HepG2 (cell line): Measurements from ENCODE around the gene FANCF. TPM values are rescaled to one million over a fixed set of nuclear protein-coding genes. Genes with fewer than 3 reads are reported as not detected.

Experiments used
- DMTF1 ChIP-seq: sonication (generic); formaldehyde crosslinking; IDR thresholded peaks from 2 replicates; pipeline ENCODE4 v1.4.0; 2020; ENCODE audit warnings: mild to moderate bottlenecking, missing genetic modification reagents
- FOXM1 ChIP-seq: sonication (generic); formaldehyde crosslinking; IDR thresholded peaks from 2 replicates; pipeline ENCODE4 v1.5.0; 2020; ENCODE audit warnings: missing genetic modification reagents
- KMT2A ChIP-seq: sonication (generic); formaldehyde crosslinking; IDR thresholded peaks from 2 replicates; pipeline ENCODE4 v1.4.0; 2020; ENCODE audit warnings: missing genetic modification reagents
- MYC ChIP-seq: sonication (generic); formaldehyde crosslinking; IDR thresholded peaks from 2 replicates; pipeline ENCODE4 v1.9.0; 2021; ENCODE audit warnings: missing genetic modification reagents, borderline replicate concordance
- NFIC ChIP-seq: IDR thresholded peaks from 2 replicates; pipeline ENCODE4 v1.6.1; 2012; ENCODE audit warnings: mild to moderate bottlenecking, low read length, inconsistent platforms
- SOX13 ChIP-seq, 3 experiments: fragments of 450-650 bp in 1 of 3; sonication (generic) in 1 of 3; formaldehyde crosslinking in 1 of 3; IDR thresholded peaks in 2 of 3; conservative IDR thresholded peaks in 1 of 3; 2 replicates each; pipeline versions ENCODE4 v1.5.0 to v1.6.1; 2016 to 2020; ENCODE audit warnings: antibody characterized with exemption in 1 of 3, mild to moderate bottlenecking in 1 of 3, missing compliant biosample characterization in 1 of 3, missing genetic modification reagents in 1 of 3, moderate library complexity in 1 of 3
- THAP11 ChIP-seq: IDR thresholded peaks from 2 replicates; pipeline ENCODE4 v1.6.1; 2016; ENCODE audit warnings: missing biosample characterization, missing genetic modification reagents
- ZFP82 ChIP-seq: sonication (generic); formaldehyde crosslinking; IDR thresholded peaks from 2 replicates; pipeline ENCODE4 v1.5.1; 2020; ENCODE audit warnings: mild to moderate bottlenecking, missing genetic modification reagents, borderline replicate concordance
- ZGPAT ChIP-seq: IDR thresholded peaks from 2 replicates; pipeline ENCODE4 v1.6.1; 2016; ENCODE audit warnings: mild to moderate bottlenecking
- ZNF33B ChIP-seq: sonication (generic); formaldehyde crosslinking; IDR thresholded peaks from 2 replicates; pipeline ENCODE4 v1.5.1; 2020; ENCODE audit warnings: mild to moderate bottlenecking, missing genetic modification reagents
- ZNF512B ChIP-seq: sonication (generic); formaldehyde crosslinking; IDR thresholded peaks from 2 replicates; pipeline ENCODE4 v1.5.1; 2020; ENCODE audit warnings: missing genetic modification reagents, mild to moderate bottlenecking, borderline replicate concordance
- ZNF619 ChIP-seq: sonication (generic); formaldehyde crosslinking; IDR thresholded peaks from 2 replicates; pipeline ENCODE4 v1.4.0; 2020; ENCODE audit warnings: mild to moderate bottlenecking, missing genetic modification reagents
- ZNF672 ChIP-seq: sonication (generic); formaldehyde crosslinking; IDR thresholded peaks from 2 replicates; pipeline ENCODE4 v1.8.1; 2022; ENCODE audit warnings: missing genetic modification reagents
- ZNF777 ChIP-seq: sonication (generic); formaldehyde crosslinking; IDR thresholded peaks from 2 replicates; pipeline ENCODE4 v1.4.0; 2020; ENCODE audit warnings: missing genetic modification reagents
- ZNF792 ChIP-seq: IDR thresholded peaks from 2 replicates; pipeline ENCODE4 v1.6.1; 2016
- ZSCAN25 ChIP-seq: sonication (generic); formaldehyde crosslinking; IDR thresholded peaks from 2 replicates; pipeline ENCODE4 v1.8.0; 2022; ENCODE audit warnings: mild to moderate bottlenecking, missing genetic modification reagents
- polyA plus RNA-seq, 8 experiments: library from polyadenylated mRNA; depleted of rRNA in 3 of 8; stranded (reverse) in 7 of 8; unstranded in 1 of 8; fragments of >200 nt; fragmentation: Illumina TruSeq in 4 of 8; extraction: Trizol in 4 of 8; gene quantifications; 2 replicates each; pipeline versions ENCODE4 v1.2.1 to v1.2.3, GENCODE V29; 2011 to 2016; ENCODE audit warnings: low read depth in 4 of 8, missing spikeins in 1 of 8, mixed read lengths in 1 of 8; ENCODE audit not compliant: insufficient read depth in 1 of 8
- total RNA-seq, 5 experiments: library from RNA; depleted of rRNA; stranded (reverse); fragments of >200 nt; fragmentation: Illumina TruSeq; extraction: Trizol; gene quantifications; 2 replicates each; pipeline ENCODE4 v1.2.3, GENCODE V29; 2016; ENCODE audit warnings: low read depth in 1 of 5
- TF ChIP-seq, protein P1 (sequence below): sonication (generic); formaldehyde crosslinking; IDR thresholded peaks from 2 replicates; pipeline ENCODE4 v1.8.0; 2022; ENCODE audit warnings: mild to moderate bottlenecking, missing genetic modification reagents; ENCODE audit not compliant: insufficient replicate concordance
- TF ChIP-seq, protein P2 (sequence below): IDR thresholded peaks from 2 replicates; pipeline ENCODE4 v1.6.1; 2012; ENCODE audit warnings: low read depth, low read length, improper control_type of control experiment

FANCF gene
- total and polyA plus RNA-seq, 2 of the 13 experiments (the other 11 are each of a cell fraction or from before 2014, with no cell fraction given): 2.5 to 9.7 TPM

DNA sequence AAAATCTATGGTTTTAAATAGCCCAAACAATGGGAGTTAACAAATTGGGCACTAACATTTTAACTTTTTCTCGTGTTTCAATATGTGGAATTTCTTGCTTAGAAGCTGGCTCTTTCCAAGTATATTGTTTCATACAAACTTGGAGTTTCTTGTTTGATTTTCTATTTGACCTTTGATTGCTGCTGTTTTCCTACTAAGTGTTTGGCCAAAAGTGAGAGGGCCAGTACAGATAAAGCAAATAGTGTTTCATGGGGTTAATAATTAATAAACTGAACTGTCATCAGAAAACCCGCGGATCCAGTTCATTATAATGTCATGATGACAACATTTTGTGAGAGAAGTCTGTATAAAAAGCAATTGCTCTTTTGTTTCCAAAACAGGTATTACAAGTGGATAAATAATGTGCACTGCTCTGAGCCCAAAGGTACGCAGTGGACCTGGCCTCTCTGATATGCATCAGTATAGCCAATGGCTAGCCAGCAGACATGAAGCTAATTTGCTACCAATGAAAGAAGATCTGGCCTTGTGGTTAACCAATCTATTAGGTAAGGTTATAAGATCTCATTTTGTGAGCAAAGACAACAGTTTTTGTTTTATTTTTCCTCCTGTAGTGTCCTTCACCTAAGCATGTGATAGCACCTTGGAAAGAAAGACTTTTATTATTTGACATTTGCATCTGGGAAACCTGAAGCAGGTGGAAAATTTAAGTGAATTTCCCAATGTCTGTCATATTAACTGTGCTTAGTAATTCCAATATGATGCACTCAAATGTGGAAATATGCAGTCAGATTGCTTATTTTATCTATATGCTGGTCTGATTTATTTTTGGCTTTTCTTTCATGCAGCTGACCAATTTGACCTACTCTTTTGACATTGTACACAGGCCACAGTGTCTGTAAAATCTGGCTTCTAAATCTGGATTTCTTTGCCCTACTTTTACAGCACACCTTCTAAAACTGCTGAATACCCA lies 49.1 kb upstream of the FANCF start (continued):
- TF ChIP-seq ZGPAT: peak; percentile 37; the same call in 1 of the 2 replicates
- TF ChIP-seq ZSCAN25: no peak
- TF ChIP-seq FOXM1 (CRISPR knock-in tag): no peak
- TF ChIP-seq, protein P1, sequence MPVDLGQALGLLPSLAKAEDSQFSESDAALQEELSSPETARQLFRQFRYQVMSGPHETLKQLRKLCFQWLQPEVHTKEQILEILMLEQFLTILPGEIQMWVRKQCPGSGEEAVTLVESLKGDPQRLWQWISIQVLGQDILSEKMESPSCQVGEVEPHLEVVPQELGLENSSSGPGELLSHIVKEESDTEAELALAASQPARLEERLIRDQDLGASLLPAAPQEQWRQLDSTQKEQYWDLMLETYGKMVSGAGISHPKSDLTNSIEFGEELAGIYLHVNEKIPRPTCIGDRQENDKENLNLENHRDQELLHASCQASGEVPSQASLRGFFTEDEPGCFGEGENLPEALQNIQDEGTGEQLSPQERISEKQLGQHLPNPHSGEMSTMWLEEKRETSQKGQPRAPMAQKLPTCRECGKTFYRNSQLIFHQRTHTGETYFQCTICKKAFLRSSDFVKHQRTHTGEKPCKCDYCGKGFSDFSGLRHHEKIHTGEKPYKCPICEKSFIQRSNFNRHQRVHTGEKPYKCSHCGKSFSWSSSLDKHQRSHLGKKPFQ (CRISPR knock-in tag): no peak
- TF ChIP-seq SOX13 (IDR thresholded peaks at IDR 0.05): no peak
- peak in 1 of 2 experiments; percentile 68; a peak in 1 of 4 replicates for TF ChIP-seq SOX13 (CRISPR knock-in tag; conservative IDR thresholded peaks at IDR 0.05 in 1 of 2, IDR thresholded peaks at IDR 0.05 in 1 of 2)
- TF ChIP-seq DMTF1 (CRISPR knock-in tag): no peak
- TF ChIP-seq NFIC: peak; percentile 87
- no peak for TF ChIP-seq KMT2A
- no peak for TF ChIP-seq ZNF777
- no peak for TF ChIP-seq ZNF672 (CRISPR knock-in tag)
- TF ChIP-seq, protein P2, sequence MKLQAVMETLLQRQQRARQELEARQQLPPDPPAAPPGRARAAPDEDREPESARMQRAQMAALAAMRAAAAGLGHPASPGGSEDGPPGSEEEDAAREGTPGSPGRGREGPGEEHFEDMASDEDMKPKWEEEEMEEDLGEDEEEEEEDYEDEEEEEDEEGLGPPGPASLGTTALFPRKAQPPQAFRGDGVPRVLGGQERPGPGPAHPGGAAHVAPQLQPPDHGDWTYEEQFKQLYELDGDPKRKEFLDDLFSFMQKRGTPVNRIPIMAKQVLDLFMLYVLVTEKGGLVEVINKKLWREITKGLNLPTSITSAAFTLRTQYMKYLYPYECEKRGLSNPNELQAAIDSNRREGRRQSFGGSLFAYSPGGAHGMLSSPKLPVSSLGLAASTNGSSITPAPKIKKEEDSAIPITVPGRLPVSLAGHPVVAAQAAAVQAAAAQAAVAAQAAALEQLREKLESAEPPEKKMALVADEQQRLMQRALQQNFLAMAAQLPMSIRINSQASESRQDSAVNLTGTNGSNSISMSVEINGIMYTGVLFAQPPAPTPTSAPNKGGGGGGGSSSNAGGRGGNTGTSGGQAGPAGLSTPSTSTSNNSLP: peak; percentile 94
- TF ChIP-seq MYC (CRISPR knock-in tag): no peak
- no peak for TF ChIP-seq ZNF619 (CRISPR knock-in tag)
- TF ChIP-seq THAP11 (CRISPR knock-in tag): no peak
- no peak for TF ChIP-seq ZFP82 (CRISPR knock-in tag)
- no peak; the same call in 1 of the 2 replicates for TF ChIP-seq ZNF792 (CRISPR knock-in tag)
- TF ChIP-seq ZNF33B (CRISPR knock-in tag): no peak
- TF ChIP-seq ZNF512B (CRISPR knock-in tag): no peak
